ENCODE data around the gene TAB2. TPM values are rescaled to one million over a fixed set of nuclear protein-coding genes. Genes with fewer than 3 reads are reported as not detected.
"Not testable (repeated sequence)": the region's sequence is repeated elsewhere in the genome, so short reads cannot be mapped to it uniquely, and the experiment has no call there.

The TAB2 gene
- total RNA-seq, 1 donor from 2014 or later, result 51.0 TPM

GRCh38 chr6:149443411-149444181, 126.1 kb downstream of the TAB2 start:
- peak; percentile 64 for DNase-seq (ENCODE audit: low spot score)

- not testable (repeated sequence) for DNase-seq (ENCODE audit: low spot score)
These were observed 127.0 kb downstream of the TAB2 start for GRCh38 chr6:149444360-149445094.

GRCh38 chr6:149445095-149445466, 127.6 kb downstream of the TAB2 start:
- DNase-seq (ENCODE audit: low spot score), result no peak

GRCh38 chr6:149445573-149445972, 128.1 kb downstream of the TAB2 start:
- DNase-seq (ENCODE audit: low spot score), result no peak

GRCh38 chr6:149446791-149447376, 129.4 kb downstream of the TAB2 start:
- DNase-seq (ENCODE audit: low spot score), result peak; percentile 49

GRCh38 chr6:149448821-149449453, 131.4 kb downstream of the TAB2 start:
- no peak for DNase-seq (ENCODE audit: low spot score)

GRCh38 chr6:149449831-149450678, 132.5 kb downstream of the TAB2 start:
- no peak for DNase-seq (ENCODE audit: low spot score)

GRCh38 chr6:149450679-149451375, 133.3 kb downstream of the TAB2 start:
- DNase-seq (ENCODE audit: low spot score), result no peak

- peak; percentile 49 for DNase-seq (ENCODE audit: low spot score)
These were observed 134.0 kb downstream of the TAB2 start for GRCh38 chr6:149451376-149452036.

- DNase-seq (ENCODE audit: low spot score), result no peak
These were observed 134.8 kb downstream of the TAB2 start for GRCh38 chr6:149452037-149452939.

- DNase-seq (ENCODE audit: low spot score), result no peak
These were observed 136.3 kb downstream of the TAB2 start for GRCh38 chr6:149453597-149454345.

- DNase-seq (ENCODE audit: low spot score), result peak; percentile 94
These were observed 136.9 kb downstream of the TAB2 start for GRCh38 chr6:149454346-149454848.

- no peak for DNase-seq (ENCODE audit: low spot score)
These were observed 137.7 kb downstream of the TAB2 start for GRCh38 chr6:149455031-149455732.

- no peak for DNase-seq (ENCODE audit: low spot score)
These were observed 139.0 kb downstream of the TAB2 start for GRCh38 chr6:149456311-149457021.

- DNase-seq (ENCODE audit: low spot score), result no peak
These were observed 139.9 kb downstream of the TAB2 start for GRCh38 chr6:149457316-149457884.

GRCh38 chr6:149458196-149458595, 140.7 kb downstream of the TAB2 start:
- DNase-seq (ENCODE audit: low spot score), result no peak
